ENCODE results near the gene UBE2J1. TPM values are rescaled to one million over a fixed set of nuclear protein-coding genes. Genes with fewer than 3 reads are reported as not detected.

Gene UBE2J1
- total RNA-seq, 1 donor = 50.9 TPM

- no peak overlapping the region for H3K4me3 ChIP-seq (ENCODE audit: low read depth, low read length)
- DNase-seq (ENCODE audit: low read depth) = no peak
- no peak for TF ChIP-seq CTCF (IDR thresholded peaks at IDR 0.05; ENCODE audit: insufficient read depth, low read length)
Measured at GRCh38 chr6:89355511-89356194, 3.1 kb upstream of the UBE2J1 start.

GRCh38 chr6:89353702-89354392 lies 1.3 kb upstream of the UBE2J1 start:
- no peak for TF ChIP-seq CTCF (IDR thresholded peaks at IDR 0.05; ENCODE audit: insufficient read depth, low read length)
- DNase-seq (ENCODE audit: low read depth) = no peak
- H3K4me3 ChIP-seq (ENCODE audit: low read depth, low read length) = no peak overlapping the region

GRCh38 chr6:89353118-89353556 lies 615 bp upstream of the UBE2J1 start:
- no peak for TF ChIP-seq CTCF (IDR thresholded peaks at IDR 0.05; ENCODE audit: insufficient read depth, low read length)
- peak overlapping the region; percentile 91 for H3K4me3 ChIP-seq (ENCODE audit: low read depth, low read length)
- DNase-seq (ENCODE audit: low read depth) = no peak

GRCh38 chr6:89351671-89352277 lies 748 bp downstream of the UBE2J1 start:
- DNase-seq (ENCODE audit: low read depth) = peak; percentile 17
- TF ChIP-seq CTCF (IDR thresholded peaks at IDR 0.05; ENCODE audit: insufficient read depth, low read length) = no peak
- H3K4me3 ChIP-seq (ENCODE audit: low read depth, low read length) = peak overlapping the region; percentile 91

GRCh38 chr6:89350281-89350966 lies 2.1 kb downstream of the UBE2J1 start:
- peak; percentile 41 for DNase-seq (ENCODE audit: low read depth)
- TF ChIP-seq CTCF (IDR thresholded peaks at IDR 0.05; ENCODE audit: insufficient read depth, low read length) = no peak
- peak overlapping the region; percentile 34 for H3K4me3 ChIP-seq (ENCODE audit: low read depth, low read length)

GRCh38 chr6:89348372-89348771 lies 4.2 kb downstream of the UBE2J1 start:
- no peak for TF ChIP-seq CTCF (IDR thresholded peaks at IDR 0.05; ENCODE audit: insufficient read depth, low read length)
- DNase-seq (ENCODE audit: low read depth) = peak; percentile 16
- no peak overlapping the region for H3K4me3 ChIP-seq (ENCODE audit: low read depth, low read length)

Data from fibroblast of the aortic adventitia (primary cell).